Endothelial cell of umbilical vein (primary cell): ENCODE data around the gene DPP7. TPM values are rescaled to one million over a fixed set of nuclear protein-coding genes. Genes with fewer than 3 reads are reported as not detected.

Experiments used
- BruUV-seq: library from RNA; stranded (reverse); fragments of 400-500 nt; replicated peaks from 2 replicates; lab custom pipeline; 2021; lab: Mats Ljungman, UMichigan
- CTCF ChIA-PET: fragments of 300-600, 350-600 bp; sonication (Branson Sonifier 250); formaldehyde crosslinking; loops from one replicate; lab custom pipeline; 2021; ENCODE audit warnings: antibody characterized with exemption, inconsistent platforms; lab: Charles Lee
- POLR2A ChIA-PET: fragments of 300-600, 350-600 bp; sonication (Branson Sonifier 250); formaldehyde crosslinking; loops from one replicate; lab custom pipeline; 2021; ENCODE audit warnings: antibody characterized with exemption, inconsistent platforms; lab: Charles Lee
- DNase-seq: peaks from one replicate; pipeline ENCODE4 v3.0.0-alpha.2; 2011; ENCODE audit warnings: low read depth, low spot score
- FAIRE-seq: peaks from 2 replicates; lab custom pipeline; 2011; peaks lifted over from hg19 to GRCh38; lab: Jason Lieb, UNC
- H2AFZ ChIP-seq: 2 replicates; pipeline ENCODE4 v1.6.0; 2012; ENCODE audit warnings: low read depth, low read length, control low read depth, inconsistent platforms
- H3K27ac ChIP-seq: 2 replicates; pipeline ENCODE4 v1.5.1; 2011; ENCODE audit warnings: low read depth, mild to moderate bottlenecking, control low read depth, low read length, moderate library complexity; ENCODE audit not compliant: insufficient read depth
- H3K27me3 ChIP-seq, 2 experiments: 2 replicates each; pipeline versions ENCODE4 v1.6.0 to v1.6.1; 2011; ENCODE audit warnings: low read length in 2 of 2, mixed read lengths in 1 of 2; ENCODE audit not compliant: control insufficient read depth in 2 of 2, insufficient read depth in 2 of 2
- H3K36me3 ChIP-seq, 2 experiments: 2 replicates in 1 of 2; 3 replicates in 1 of 2; pipeline ENCODE4 v1.5.1; 2011; ENCODE audit warnings: low read length in 2 of 2, mild to moderate bottlenecking in 1 of 2, moderate library complexity in 1 of 2; ENCODE audit not compliant: control insufficient read depth in 2 of 2, insufficient read depth in 2 of 2; ENCODE audit errors: extremely low read depth in 1 of 2
- H3K4me1 ChIP-seq: 3 replicates; pipeline ENCODE4 v1.5.1; 2011; ENCODE audit warnings: mild to moderate bottlenecking, low read length; ENCODE audit not compliant: control insufficient read depth, insufficient read depth; ENCODE audit errors: extremely low read depth
- H3K4me2 ChIP-seq: 2 replicates; pipeline ENCODE4 v1.6.1; 2011; ENCODE audit warnings: low read length, control low read depth, mixed read lengths; ENCODE audit not compliant: insufficient read depth
- H3K4me3 ChIP-seq, 3 experiments: fragments of 200-600 bp in 1 of 3; sonication (generic), shearing (Covaris generic) in 1 of 3; replicated peaks in 1 of 3; 2 replicates each; pipeline ENCODE4 v1.5.1; 2011 to 2016; ENCODE audit warnings: control low read depth in 3 of 3, low read length in 3 of 3, mild to moderate bottlenecking in 2 of 3, inconsistent platforms in 1 of 3, low read depth in 1 of 3, moderate library complexity in 1 of 3; ENCODE audit not compliant: insufficient read depth in 1 of 3
- H3K79me2 ChIP-seq: 2 replicates; pipeline ENCODE4 v1.6.0; 2012; ENCODE audit warnings: low read length, inconsistent platforms; ENCODE audit not compliant: control insufficient read depth, insufficient read depth
- H3K9ac ChIP-seq: replicated peaks from 2 replicates; pipeline ENCODE3; 2011; ENCODE audit warnings: low read length, control low read depth; ENCODE audit not compliant: insufficient read depth; ENCODE audit errors: extremely low read depth
- H3K9me1 ChIP-seq: replicated peaks from 3 replicates; pipeline ENCODE4 v1.6.0; 2011; ENCODE audit warnings: mild to moderate bottlenecking, low read length; ENCODE audit not compliant: control insufficient read depth, insufficient read depth; ENCODE audit errors: extremely low read depth
- H3K9me3 ChIP-seq: replicated peaks from 2 replicates; pipeline ENCODE4 v1.5.1; 2012; ENCODE audit warnings: low read length, inconsistent platforms; ENCODE audit not compliant: control insufficient read depth, insufficient read depth
- H4K20me1 ChIP-seq: replicated peaks from 2 replicates; pipeline ENCODE3; 2011; ENCODE audit warnings: mild to moderate bottlenecking, low read length; ENCODE audit not compliant: control insufficient read depth, insufficient read depth; ENCODE audit errors: extremely low read depth
- FOS ChIP-seq: IDR thresholded peaks from 2 replicates; pipeline ENCODE4 v1.6.1; 2011; ENCODE audit warnings: mild to moderate bottlenecking, low read length, moderate library complexity, borderline replicate concordance; ENCODE audit not compliant: insufficient read depth
- GATA2 ChIP-seq: IDR thresholded peaks from 2 replicates; pipeline ENCODE4 v1.7.0; 2011; ENCODE audit warnings: low read depth, mild to moderate bottlenecking, moderate library complexity, mixed read lengths, low read length; ENCODE audit not compliant: insufficient read length, insufficient read depth
- JUN ChIP-seq: IDR thresholded peaks from 2 replicates; pipeline ENCODE4 v1.6.1; 2011; ENCODE audit warnings: borderline replicate concordance, low read depth; ENCODE audit not compliant: insufficient read length, insufficient read depth
- MYC ChIP-seq: IDR thresholded peaks from one replicate; pipeline ENCODE4 v1.6.1; 2011; ENCODE audit warnings: mild to moderate bottlenecking, low read depth, low read length
- dilution Hi-C: fragments of 300-500 bp; cut with MboI; formaldehyde crosslinking; loops from one replicate; pipeline ENCODE4 v1.15.0; 2019; ENCODE audit warnings: low sequenced_read_pairs; ENCODE audit not compliant: extremely low pct_ligation_motif_present
- intact Hi-C: fragments of 100-400 bp; cut with micrococcal nuclease; formaldehyde crosslinking; loops from one replicate; pipeline ENCODE4 v1.10.0; 2022
- polyA plus RNA-seq, 4 experiments: library from polyadenylated mRNA; depleted of rRNA in 3 of 4; stranded (reverse) in 3 of 4; unstranded in 1 of 4; fragments of >200 nt; gene quantifications; 2 replicates each; pipeline versions ENCODE4 v1.2.1 to v1.2.3, GENCODE V29; 2011 to 2012; ENCODE audit warnings: missing spikeins in 1 of 4
- total RNA-seq: library from RNA; stranded (reverse); gene quantifications from 2 replicates; pipeline ENCODE4 v1.2.3, GENCODE V29; 2021
- TF ChIP-seq, protein P1 (sequence below): IDR thresholded peaks from 2 replicates; pipeline ENCODE4 v1.6.1; 2011; ENCODE audit not compliant: insufficient read depth, insufficient read length

The DPP7 gene
- total and polyA plus RNA-seq, 2 donors (not counting 3 experiments of a cell fraction or from before 2014, with no cell fraction given) = 149 to 200 TPM

DNA sequence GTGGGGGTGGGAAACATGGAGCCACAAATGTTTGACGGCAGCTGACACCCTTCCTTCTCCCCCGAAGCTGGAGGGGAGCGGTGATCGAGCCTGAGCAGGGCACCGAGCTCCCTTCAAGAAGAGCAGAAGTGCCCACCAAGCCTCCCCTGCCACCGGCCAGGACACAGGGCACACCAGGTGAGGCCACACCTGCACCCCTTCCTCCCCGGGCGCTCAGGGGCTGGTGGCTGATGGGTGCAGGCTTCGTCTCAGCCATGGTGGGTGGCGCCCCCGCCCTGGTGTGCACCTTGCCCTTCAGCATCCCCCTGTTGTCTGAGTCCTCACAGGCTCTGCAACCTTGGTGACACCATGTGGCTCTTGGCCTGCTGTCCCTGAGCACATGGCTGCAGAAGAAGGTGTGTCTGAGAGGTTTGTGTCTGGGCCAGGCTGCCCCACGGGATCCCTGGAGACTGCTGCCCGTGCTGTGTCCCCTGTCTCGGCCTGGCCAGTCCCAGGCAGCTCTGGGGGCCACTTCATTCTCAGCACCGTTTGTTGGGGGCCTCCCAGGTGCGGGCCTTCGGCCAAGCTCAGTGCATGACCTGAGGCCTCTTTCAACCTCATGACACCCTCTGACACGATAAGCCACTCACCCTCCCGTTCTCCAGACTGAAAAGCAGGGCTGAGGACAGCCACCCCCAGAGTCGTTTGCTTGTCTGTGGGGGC lies 16.6 kb downstream of the DPP7 start:
- no peak for TF ChIP-seq JUN
- TF ChIP-seq, protein P1, sequence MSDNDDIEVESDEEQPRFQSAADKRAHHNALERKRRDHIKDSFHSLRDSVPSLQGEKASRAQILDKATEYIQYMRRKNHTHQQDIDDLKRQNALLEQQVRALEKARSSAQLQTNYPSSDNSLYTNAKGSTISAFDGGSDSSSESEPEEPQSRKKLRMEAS = peak; percentile 17

DNA sequence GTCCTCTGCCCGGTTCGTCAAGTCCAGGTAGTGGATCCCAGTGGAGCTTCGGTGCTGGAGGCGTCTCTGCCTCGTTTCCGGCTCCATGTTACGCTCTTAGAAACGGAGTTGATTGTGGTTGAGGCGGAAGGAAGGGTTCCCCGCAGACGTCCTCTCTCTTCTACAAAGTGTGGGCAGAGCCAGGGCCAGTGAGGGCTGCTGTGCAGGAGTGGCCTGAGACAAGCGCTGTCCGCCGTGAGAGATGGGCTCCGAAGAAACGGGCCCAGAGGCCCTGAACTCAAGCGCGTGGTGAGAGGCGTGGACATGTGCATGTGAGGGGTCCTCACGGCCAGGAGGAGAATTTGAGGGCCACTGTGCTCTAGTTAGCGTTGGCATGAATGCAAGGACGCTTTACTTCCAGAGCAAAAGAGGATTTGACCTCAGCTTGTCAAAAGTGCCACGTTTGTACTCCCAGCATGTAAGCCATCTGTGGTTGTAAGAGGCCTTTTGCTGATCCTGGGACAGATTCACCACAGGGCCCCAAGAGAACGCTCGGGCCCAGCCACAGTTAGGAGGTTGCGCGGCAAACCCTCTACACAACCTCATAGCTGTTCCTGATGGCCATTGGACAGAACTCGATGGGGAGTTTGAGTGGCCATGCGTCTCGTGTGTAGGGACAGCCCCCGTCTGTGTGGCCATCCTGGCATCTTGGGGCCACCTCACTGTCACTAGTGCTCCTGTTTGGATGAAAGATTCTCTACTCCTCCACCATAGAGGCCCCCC lies 17.6 kb downstream of the DPP7 start:
- dilution Hi-C loops = no loop called here
- Histone ChIP-seq H3K4me2 (no peak overlapping the region), H3K9me1 (no peaks in the 10 kb centered on the region), H3K4me3 (no peak overlapping the region), H4K20me1 (no peaks in the 10 kb centered on the region), H3K9me3 (no peaks in the 10 kb centered on the region), H3K4me1 (no peaks in the 10 kb centered on the region), H2AFZ (no peak overlapping the region), H3K79me2 (no peaks in the 10 kb centered on the region), H3K9ac (no peak overlapping the region), H3K36me3 (peaks cover under 1 to 45% of the 10 kb centered on the region in 2 experiments), H3K27ac (no peak overlapping the region), H3K27me3 (no peaks in the 10 kb centered on the region)
- ChIA-PET POLR2A (interaction anchor here (0.6 kb wide), 2 partner anchors 21 kb away, joined by 3 to 4 read pairs; no protein-coding TSS in a partner anchor), CTCF (interaction anchor here (1.7 kb wide), 1 partner anchor 21 kb away, joined by 3 read pairs; no protein-coding TSS in a partner anchor)
- TF ChIP-seq JUN (no peak), GATA2 (no peak), FOS (no peak), MYC (no peak)
- TF ChIP-seq, protein P1 = no peak
- intact Hi-C loops = no loop called here
- DNase-seq (no peak), FAIRE-seq (no peak)
- no TSS peak for BruUV-seq

More for the DNA sequence above, 16.6 kb downstream of the DPP7 start:
- dilution Hi-C loops = no loop called here
- H2AFZ ChIP-seq = no peak overlapping the region
- intact Hi-C loops = no loop called here
- H3K4me1 ChIP-seq = no peaks in the 10 kb centered on the region
- H3K27ac ChIP-seq = no peak overlapping the region
- no peak overlapping the region for H3K4me2 ChIP-seq
- no peaks in the 10 kb centered on the region for H3K79me2 ChIP-seq
- CTCF ChIA-PET = interaction anchor here (1.7 kb wide), 1 partner anchor 20 kb away, joined by 3 read pairs; no protein-coding TSS in a partner anchor
- no TSS peak for BruUV-seq
- no peaks in the 10 kb centered on the region for H3K9me3 ChIP-seq
- H3K4me3 ChIP-seq = no peak overlapping the region
- no peaks in the 10 kb centered on the region for H4K20me1 ChIP-seq
- no peak for FAIRE-seq
- POLR2A ChIA-PET = no interaction called here
- no peaks in the 10 kb centered on the region for H3K9me1 ChIP-seq
- no peak for DNase-seq
- H3K9ac ChIP-seq = no peak overlapping the region
- no peaks in the 10 kb centered on the region for H3K27me3 ChIP-seq
- H3K36me3 ChIP-seq = peaks cover 4 to 54% of the 10 kb centered on the region in 2 experiments
